Embryonic facial prominence (tissue), 1 donor: ENCODE data around the gene LRRC3C.

Source experiments
- DNase-seq: peaks from one replicate; pipeline ENCODE4 v3.0.0-alpha.2; 2016; ENCODE audit errors: extremely low spot score

Gene LRRC3C

GRCh38 chr17:39923836-39924690 lies 3.5 kb upstream of the LRRC3C start:
- no peak for DNase-seq

GRCh38 chr17:39924691-39925055 lies 2.9 kb upstream of the LRRC3C start:
- no peak for DNase-seq

- no peak for DNase-seq
These were observed 2.0 kb upstream of the LRRC3C start for GRCh38 chr17:39925282-39926134.

GRCh38 chr17:39926135-39926587 lies 1.4 kb upstream of the LRRC3C start:
- no peak for DNase-seq

GRCh38 chr17:39926588-39927100 lies 888 bp upstream of the LRRC3C start:
- no peak for DNase-seq

- no peak for DNase-seq
These were observed 661 bp downstream of the LRRC3C start for GRCh38 chr17:39927929-39928857.

GRCh38 chr17:39928858-39929645 lies 1.5 kb downstream of the LRRC3C start:
- no peak for DNase-seq

GRCh38 chr17:39929646-39930407 lies 2.3 kb downstream of the LRRC3C start:
- no peak for DNase-seq

GRCh38 chr17:39933912-39934311 lies 6.4 kb downstream of the LRRC3C start:
- no peak for DNase-seq

- DNase-seq, result no peak
These were observed 6.8 kb downstream of the LRRC3C start for GRCh38 chr17:39934324-39934723.

GRCh38 chr17:39935909-39936308 lies 8.4 kb downstream of the LRRC3C start:
- no peak for DNase-seq

- DNase-seq, result no peak
These were observed 9.9 kb downstream of the LRRC3C start for GRCh38 chr17:39937447-39937846.

- no peak for DNase-seq
These were observed 10.8 kb downstream of the LRRC3C start for GRCh38 chr17:39938140-39938869.

GRCh38 chr17:39939106-39939505 lies 11.6 kb downstream of the LRRC3C start:
- DNase-seq, result no peak

GRCh38 chr17:39939588-39940419 lies 12.3 kb downstream of the LRRC3C start:
- DNase-seq, result no peak

- no peak for DNase-seq
These were observed 16.3 kb downstream of the LRRC3C start for GRCh38 chr17:39943702-39944392.

- DNase-seq, result no peak
These were observed 16.8 kb downstream of the LRRC3C start for GRCh38 chr17:39944393-39944711.
